Fibroblast of the conjunctiva (primary cell): Measurements from ENCODE around the gene ASCL5.
A peak's percentile ranks its signal among the peaks of the same experiment; 100 is the strongest.

ENCODE experiments used
- DNase-seq: peaks from one replicate; pipeline ENCODE4 v3.0.0-alpha.2; 2010; ENCODE audit warnings: low read depth

ASCL5 gene

GRCh38 chr1:201136355-201137023 is 9.5 kb upstream of the ASCL5 start:
- DNase-seq: no peak

GRCh38 chr1:201134405-201134804 is 7.4 kb upstream of the ASCL5 start:
- no peak for DNase-seq

- no peak for DNase-seq
These were observed 4.4 kb upstream of the ASCL5 start for GRCh38 chr1:201131398-201131797.

GRCh38 chr1:201128962-201129361 is 2.0 kb upstream of the ASCL5 start:
- no peak for DNase-seq

- no peak for DNase-seq
These were observed 1.5 kb upstream of the ASCL5 start for GRCh38 chr1:201128476-201128875.

- DNase-seq: no peak
These were observed 921 bp upstream of the ASCL5 start for GRCh38 chr1:201127755-201128455.

GRCh38 chr1:201126463-201126831 is 537 bp downstream of the ASCL5 start:
- no peak for DNase-seq

- no peak for DNase-seq
These were observed 1.2 kb downstream of the ASCL5 start for GRCh38 chr1:201125800-201126199.

- no peak for DNase-seq
These were observed 2.0 kb downstream of the ASCL5 start for GRCh38 chr1:201125019-201125418.

- no peak for DNase-seq
These were observed 3.1 kb downstream of the ASCL5 start for GRCh38 chr1:201123866-201124265.

- DNase-seq: no peak
These were observed 4.5 kb downstream of the ASCL5 start for GRCh38 chr1:201122321-201122957.

- DNase-seq: peak; percentile 29
These were observed 7.5 kb downstream of the ASCL5 start for GRCh38 chr1:201119206-201120197.

GRCh38 chr1:201116091-201116490 is 10.9 kb downstream of the ASCL5 start:
- DNase-seq: no peak

GRCh38 chr1:201115390-201115937 is 11.5 kb downstream of the ASCL5 start:
- DNase-seq: no peak

GRCh38 chr1:201114245-201115131 is 12.5 kb downstream of the ASCL5 start:
- peak; percentile 82 for DNase-seq

- DNase-seq: no peak
These were observed 13.3 kb downstream of the ASCL5 start for GRCh38 chr1:201113451-201114244.

GRCh38 chr1:201112926-201113325 is 14.1 kb downstream of the ASCL5 start:
- no peak for DNase-seq

GRCh38 chr1:201112173-201112731 is 14.7 kb downstream of the ASCL5 start, which contains the start of gene CACNA1S:
CACNA1S (minus strand) TSS chr1:201112426; CDS start chr1:201112339, 87 bp downstream.
- DNase-seq: no peak

- DNase-seq: no peak
These were observed 15.3 kb downstream of the ASCL5 start for GRCh38 chr1:201111672-201112071.
